IPS DF 4.7 (cell line): ENCODE measurements around the gene PANK2.

Experiments
- DNase-seq: peaks from one replicate; pipeline ENCODE4 v3.0.0-alpha.2; 2013; ENCODE audit warnings: low spot score; ENCODE audit errors: extremely low read depth

Gene PANK2

GRCh38 chr20:3976511-3976910 lies 87.3 kb downstream of the PANK2 start:
- DNase-seq: no peak
